H9 (cell line): ENCODE results near the gene KTI12. TPM values are rescaled to one million over a fixed set of nuclear protein-coding genes. Genes with fewer than 3 reads are reported as not detected.
"Not testable (repeated sequence)": the region's sequence is repeated elsewhere in the genome, so short reads cannot be mapped to it uniquely, and the experiment has no call there.

ENCODE experiments used
- DNase-seq: peaks from one replicate; pipeline ENCODE4 v3.0.0-alpha.2; 2017
- H2AFZ ChIP-seq: one replicate; pipeline ENCODE4 v1.6.1; 2013; ENCODE audit warnings: mild to moderate bottlenecking, low read length, control low read depth, moderate library complexity
- H2AK5ac ChIP-seq: 2 replicates; pipeline ENCODE4 v1.6.1; 2013; ENCODE audit warnings: low read length, control low read depth, mixed read lengths; ENCODE audit not compliant: insufficient read length
- H2BK120ac ChIP-seq: one replicate; pipeline ENCODE4 v1.6.1; 2013; ENCODE audit warnings: low read depth, mild to moderate bottlenecking, low read length, control low read depth, inconsistent platforms; ENCODE audit not compliant: poor library complexity, severe bottlenecking
- H2BK12ac ChIP-seq: 2 replicates; pipeline ENCODE4 v1.6.1; 2013; ENCODE audit warnings: low read length, control low read depth, mixed read lengths, low read depth; ENCODE audit not compliant: insufficient read length
- H2BK15ac ChIP-seq: 2 replicates; pipeline ENCODE4 v1.6.1; 2013; ENCODE audit warnings: low read depth, low read length, control low read depth
- H2BK20ac ChIP-seq: one replicate; pipeline ENCODE4 v1.6.1; 2013; ENCODE audit warnings: low read depth, mild to moderate bottlenecking, low read length, control low read depth, inconsistent platforms; ENCODE audit not compliant: poor library complexity, severe bottlenecking
- H2BK5ac ChIP-seq: 2 replicates; pipeline ENCODE4 v1.6.1; 2013; ENCODE audit warnings: low read length, control low read depth, mixed read lengths; ENCODE audit not compliant: insufficient read length
- H3K14ac ChIP-seq: 2 replicates; pipeline ENCODE4 v1.6.1; 2013; ENCODE audit warnings: low read length, control low read depth; ENCODE audit not compliant: insufficient read depth
- H3K18ac ChIP-seq: 2 replicates; pipeline ENCODE4 v1.6.1; 2013; ENCODE audit warnings: low read depth, mild to moderate bottlenecking, mixed read lengths, low read length, control low read depth; ENCODE audit not compliant: insufficient read length
- H3K23ac ChIP-seq: 2 replicates; pipeline ENCODE4 v1.6.1; 2013; ENCODE audit warnings: low read length, control low read depth, mixed read lengths, low read depth; ENCODE audit not compliant: insufficient read length
- H3K23me2 ChIP-seq: 2 replicates; pipeline ENCODE4 v1.6.1; 2013; ENCODE audit warnings: low read depth, mild to moderate bottlenecking, mixed read lengths, low read length, control low read depth; ENCODE audit not compliant: insufficient read length, poor library complexity, severe bottlenecking
- H3K27ac ChIP-seq: 2 replicates; pipeline ENCODE4 v1.5.1; 2013; ENCODE audit warnings: low read length, control low read depth, mixed read lengths, low read depth; ENCODE audit not compliant: insufficient read length
- H3K27me3 ChIP-seq: 2 replicates; pipeline ENCODE4 v1.6.1; 2013; ENCODE audit warnings: low read length, control low read depth, inconsistent platforms; ENCODE audit not compliant: insufficient read depth
- H3K4ac ChIP-seq: 2 replicates; pipeline ENCODE4 v1.6.1; 2013; ENCODE audit warnings: low read depth, mild to moderate bottlenecking, control low read depth, inconsistent platforms, low read length, moderate library complexity
- H3K4me1 ChIP-seq: 2 replicates; pipeline ENCODE4 v1.6.1; 2013; ENCODE audit warnings: low read length, control low read depth, inconsistent platforms; ENCODE audit not compliant: insufficient read depth
- H3K4me2 ChIP-seq: 2 replicates; pipeline ENCODE4 v1.6.1; 2013; ENCODE audit warnings: low read length, control low read depth, mixed read lengths; ENCODE audit not compliant: insufficient read length, insufficient read depth
- H3K56ac ChIP-seq: 2 replicates; pipeline ENCODE4 v1.6.1; 2013; ENCODE audit warnings: low read depth, mild to moderate bottlenecking, mixed read lengths, low read length, control low read depth; ENCODE audit not compliant: insufficient read length
- H3K79me1 ChIP-seq: 2 replicates; pipeline ENCODE4 v1.6.1; 2013; ENCODE audit warnings: low read depth, mild to moderate bottlenecking, moderate library complexity, low read length, control low read depth, inconsistent platforms; ENCODE audit not compliant: insufficient read depth, poor library complexity, severe bottlenecking
- H3K79me2 ChIP-seq: 2 replicates; pipeline ENCODE4 v1.6.1; 2013; ENCODE audit warnings: low read length, control low read depth, inconsistent platforms; ENCODE audit not compliant: insufficient read depth
- H3K9ac ChIP-seq: 2 replicates; pipeline ENCODE4 v1.6.1; 2013; ENCODE audit warnings: low read length, control low read depth, mixed read lengths; ENCODE audit not compliant: insufficient read length; ENCODE audit errors: extremely low read depth
- H3K9me3 ChIP-seq: one replicate; pipeline ENCODE4 v1.6.1; 2013; ENCODE audit warnings: low read depth, low read length, inconsistent platforms; ENCODE audit not compliant: control insufficient read depth
- H3T11ph ChIP-seq: one replicate; pipeline ENCODE4 v1.6.1; 2013; ENCODE audit warnings: mild to moderate bottlenecking, low read length, control low read depth, inconsistent platforms
- H4K20me1 ChIP-seq: one replicate; pipeline ENCODE4 v1.6.1; 2013; ENCODE audit not compliant: control insufficient read depth, insufficient read length, insufficient read depth
- H4K5ac ChIP-seq: 2 replicates; pipeline ENCODE4 v1.6.1; 2013; ENCODE audit warnings: low read depth, mild to moderate bottlenecking, mixed read lengths, low read length, control low read depth; ENCODE audit not compliant: insufficient read length
- H4K8ac ChIP-seq: replicated peaks from 2 replicates; pipeline ENCODE4 v1.6.1; 2013; ENCODE audit warnings: low read length, control low read depth, mixed read lengths, low read depth; ENCODE audit not compliant: insufficient read length
- H4K91ac ChIP-seq: 2 replicates; pipeline ENCODE4 v1.6.1; 2013; ENCODE audit warnings: low read depth, mild to moderate bottlenecking, moderate library complexity, mixed read lengths, low read length, control low read depth; ENCODE audit not compliant: insufficient read length
- H3K27ac Mint-ChIP-seq, 3 experiments: 2 replicates in 2 of 3; 3 replicates in 1 of 3; pipeline ENCODE4 v1.8.0; 2020 to 2021; ENCODE audit warnings: mixed read lengths in 3 of 3, mild to moderate bottlenecking in 1 of 3, moderate library complexity in 1 of 3
- H3K27me3 Mint-ChIP-seq: 2 replicates; pipeline ENCODE4 v1.8.0; 2021; ENCODE audit warnings: low read depth, mild to moderate bottlenecking, moderate library complexity, mixed read lengths
- H3K36me3 Mint-ChIP-seq, 3 experiments: 2 replicates in 2 of 3; 3 replicates in 1 of 3; pipeline ENCODE4 v1.8.0; 2020 to 2021; ENCODE audit warnings: low read depth in 3 of 3, mixed read lengths in 3 of 3; ENCODE audit not compliant: insufficient read depth in 1 of 3
- H3K4me1 Mint-ChIP-seq, 2 experiments: 2 replicates each; pipeline ENCODE4 v1.8.0; 2020; ENCODE audit warnings: mixed read lengths in 2 of 2
- H3K4me3 Mint-ChIP-seq, 2 experiments: 2 replicates in 1 of 2; 3 replicates in 1 of 2; pipeline ENCODE4 v1.8.0; 2020 to 2021; ENCODE audit warnings: mild to moderate bottlenecking in 2 of 2, mixed read lengths in 2 of 2, moderate library complexity in 1 of 2
- H3K9me3 Mint-ChIP-seq, 2 experiments: 2 replicates in 1 of 2; 3 replicates in 1 of 2; pipeline ENCODE4 v1.8.0; 2020; ENCODE audit warnings: mild to moderate bottlenecking in 2 of 2, mixed read lengths in 2 of 2, moderate library complexity in 1 of 2
- WGBS: extraction: QIAGEN DNeasy Blood & Tissue Kit; methylation state at CpG from one replicate; pipeline ENCODE4 v1.1.7; 2013; ENCODE audit warnings: missing lambda C conversion rate, low lambda C conversion rate, mixed read lengths; ENCODE audit not compliant: insufficient read length; ENCODE audit errors: extremely low coverage; 5-methylcytosine and 5-hydroxymethylcytosine counted together
- total RNA-seq: library from RNA; stranded (reverse); gene quantifications from 2 replicates; pipeline ENCODE4 v1.2.1, GENCODE V29; 2021

Gene KTI12
- total RNA-seq, 1 experiment from 2014 or later = 16.7 TPM

- not testable (repeated sequence) for H3K27ac ChIP-seq, H2BK12ac ChIP-seq
- WGBS = no CpG with 5 or more reads among the region's 3 CpGs
Observed at GRCh38 chr1:52005548-52005947, 28.1 kb downstream of the KTI12 start.

More at GRCh38 chr1:52005548-52005947, 28.1 kb downstream of the KTI12 start:
- not testable (repeated sequence) for H2BK120ac ChIP-seq, H3K9me3 Mint-ChIP-seq, H3K56ac ChIP-seq, H3K4me2 ChIP-seq, H3K79me2 ChIP-seq, H3K79me1 ChIP-seq, H4K5ac ChIP-seq, H3K18ac ChIP-seq, H4K91ac ChIP-seq, H2BK15ac ChIP-seq, H2AFZ ChIP-seq, H3K4ac ChIP-seq, H3K23ac ChIP-seq, DNase-seq, H3K23me2 ChIP-seq, H3K9ac ChIP-seq, H4K8ac ChIP-seq, H3K9me3 ChIP-seq, H3K27me3 Mint-ChIP-seq, H4K20me1 ChIP-seq, H2BK5ac ChIP-seq, H2BK20ac ChIP-seq, H3T11ph ChIP-seq, H2AK5ac ChIP-seq, H3K27me3 ChIP-seq, H3K14ac ChIP-seq, H3K36me3 Mint-ChIP-seq
- H3K4me1 ChIP-seq = peaks cover 13% of the 10 kb centered on the region; the same call in 1 of the 2 replicates
- H3K4me3 Mint-ChIP-seq = peak overlapping the region; percentile 14 to 49; a peak in 2 of 5 replicates
- H3K27ac Mint-ChIP-seq = peak overlapping the region; percentile 82 to 97 (median 95); a peak in 6 of 7 replicates
- H3K4me1 Mint-ChIP-seq = peaks cover 30 to 32% of the 10 kb centered on the region in 2 experiments
